PFSK-1 (cell line): ENCODE data around the gene CYS1.

ENCODE experiments used
- FOXP2 ChIP-seq: optimal IDR thresholded peaks from 2 replicates; pipeline ENCODE3; 2011; ENCODE audit warnings: borderline replicate concordance, control low read depth, inconsistent platforms; ENCODE audit not compliant: insufficient read depth; ENCODE audit errors: extremely low read length, extremely low read depth
- POLR2AphosphoS5 ChIP-seq: IDR thresholded peaks from 2 replicates; pipeline ENCODE4 v1.6.1; 2012; ENCODE audit warnings: low read depth, mild to moderate bottlenecking, control low read depth, low read length, moderate library complexity
- REST ChIP-seq, 2 experiments: IDR thresholded peaks; 2 replicates each; pipeline versions ENCODE4 v1.6.1 to v1.8.0; 2011 to 2012; ENCODE audit warnings: low read depth in 2 of 2, low read length in 2 of 2, control low read depth in 1 of 2, inconsistent platforms in 1 of 2, mild to moderate bottlenecking in 1 of 2, moderate library complexity in 1 of 2; ENCODE audit not compliant: insufficient read depth in 1 of 2
- SIN3A ChIP-seq: IDR thresholded peaks from 2 replicates; pipeline ENCODE4 v1.6.1; 2012; ENCODE audit warnings: mild to moderate bottlenecking, low read length, moderate library complexity, borderline replicate concordance; ENCODE audit not compliant: insufficient read depth
- TAF1 ChIP-seq: IDR thresholded peaks from 2 replicates; pipeline ENCODE4 v1.6.1; 2012; ENCODE audit warnings: low read length, control low read depth, borderline replicate concordance; ENCODE audit not compliant: insufficient read depth

CYS1 gene

GRCh38 chr2:10019174-10019573 is 61.0 kb downstream of the CYS1 start:
- TF ChIP-seq FOXP2 = no peak
- no peak for TF ChIP-seq SIN3A
- no peak for TF ChIP-seq TAF1
- no peak for TF ChIP-seq REST (IDR thresholded peaks at IDR 0.05; ENCODE audit: insufficient read depth in 1 of 2, low read depth in 2 of 2, low read length in 2 of 2)
- no peak for TF ChIP-seq POLR2AphosphoS5

GRCh38 chr2:10017313-10017941 is 62.8 kb downstream of the CYS1 start:
- TF ChIP-seq REST (IDR thresholded peaks at IDR 0.05; ENCODE audit: insufficient read depth in 1 of 2, low read depth in 2 of 2, low read length in 2 of 2) (no peak), POLR2AphosphoS5 (no peak), SIN3A (no peak), TAF1 (no peak), FOXP2 (no peak)

- TF ChIP-seq POLR2AphosphoS5 = no peak
- no peak for TF ChIP-seq REST (IDR thresholded peaks at IDR 0.05; ENCODE audit: insufficient read depth in 1 of 2, low read depth in 2 of 2, low read length in 2 of 2)
- TF ChIP-seq TAF1 = no peak
- TF ChIP-seq SIN3A = no peak
- TF ChIP-seq FOXP2 = no peak
Measured at GRCh38 chr2:10016802-10017258, 63.4 kb downstream of the CYS1 start.

- TF ChIP-seq SIN3A (no peak), FOXP2 (no peak), REST (IDR thresholded peaks at IDR 0.05; ENCODE audit: insufficient read depth in 1 of 2, low read depth in 2 of 2, low read length in 2 of 2) (no peak), POLR2AphosphoS5 (no peak), TAF1 (no peak)
Measured at GRCh38 chr2:10016001-10016801, 64.0 kb downstream of the CYS1 start.
